Measurements from ENCODE around the gene PNRC1. TPM values are rescaled to one million over a fixed set of nuclear protein-coding genes. Genes with fewer than 3 reads are reported as not detected.
A peak's percentile ranks its signal among the peaks of the same experiment; 100 is the strongest.

PNRC1 gene
- polyA plus RNA-seq, 2 of the 4 experiments (the other 2 are of a cell fraction) = 27.2 to 37.8 TPM

GRCh38 chr6:89045576-89045975 lies 35.0 kb upstream of the PNRC1 start:
- CTCF ChIA-PET = interaction anchor here (1.3 to 1.4 kb wide), 2 partner anchors 9 to 62 kb away, joined by 4 to 5 read pairs; no protein-coding TSS in a partner anchor
- DNase-seq (ENCODE audit: low read depth in 1 of 2, low spot score in 1 of 2) = no peak
- 47% methylated on average over 5 of the region's 5 CpGs for WGBS (ENCODE audit: missing lambda C conversion rate)
- no peak for FAIRE-seq
- TF ChIP-seq JUNB (IDR thresholded peaks at IDR 0.05) (0 out of 2 replicates have a peak, but pooled peaks have one; percentile 20), FOSL2 (IDR thresholded peaks at IDR 0.05) (no peak), FOSL2 (CRISPR knock-in tag; IDR thresholded peaks at IDR 0.05) (peak; percentile 49), CHD2 (IDR thresholded peaks at IDR 0.05; ENCODE audit: low read length, partially characterized antibody) (no peak)
- H3K27ac ChIP-seq = peak overlapping the region; percentile 82 to 86; a peak in 5 of 6 replicates
- H3K9me3 ChIP-seq = no peaks in the 10 kb centered on the region
- peak in 1 of 2 experiments; percentile 31; a peak in 2 of 6 replicates for ATAC-seq
- no peak overlapping the region for H3K4me3 ChIP-seq
- peak overlapping the region; percentile 64 for H3K4me2 ChIP-seq
- H3K4me1 ChIP-seq = peaks cover 62% of the 10 kb centered on the region
- POLR2A ChIA-PET = interaction anchor here (1.5 to 1.7 kb wide), 2 partner anchors 10 to 34 kb away, joined by 4 to 11 read pairs; partner anchors contain the start of gene PNRC1

- 0% methylated on average over 4 of the region's 4 CpGs for WGBS (ENCODE audit: missing lambda C conversion rate)
- ChIA-PET POLR2A (interaction anchor here (1.4 to 2.3 kb wide), 2 partner anchors 12 to 32 kb away, joined by 3 to 21 read pairs; partner anchors contain the start of gene PNRC1), CTCF (interaction anchor here (0.9 kb wide), 1 partner anchor 14 kb away, joined by 4 read pairs; no protein-coding TSS in a partner anchor)
- peak in 1 of 2 experiments; percentile 65 for DNase-seq (ENCODE audit: low read depth in 1 of 2, low spot score in 1 of 2)
- Histone ChIP-seq H3K4me3 (no peak overlapping the region), H3K9me3 (no peaks in the 10 kb centered on the region), H3K27ac (peak overlapping the region; percentile 82 to 86), H3K4me2 (peak overlapping the region; percentile 64), H3K4me1 (peaks cover 68% of the 10 kb centered on the region)
- no peak for FAIRE-seq
- peak; percentile 27 to 71; a peak in 4 of 6 replicates for ATAC-seq
- TF ChIP-seq FOSL2 (IDR thresholded peaks at IDR 0.05) (no peak), FOSL2 (CRISPR knock-in tag; IDR thresholded peaks at IDR 0.05) (peak; percentile 37; the same call in 1 of the 2 replicates), GATA3 (IDR thresholded peaks at IDR 0.05; ENCODE audit: borderline replicate concordance) (peak; percentile 15; the same call in 1 of the 2 replicates), CEBPB (IDR thresholded peaks at IDR 0.05) (no peak), EP300 (IDR thresholded peaks at IDR 0.05) (0 out of 5 replicates have a peak, but pooled peaks of 1 of the 2 experiments have one; percentile 10)
Observed at GRCh38 chr6:89047473-89047872, 33.1 kb upstream of the PNRC1 start.

- H3K4me1 ChIP-seq = peaks cover 68% of the 10 kb centered on the region
- ChIA-PET POLR2A (interaction anchor here (1.4 to 5.3 kb wide), 3 partner anchors 13 to 32 kb away, joined by 3 to 38 read pairs (median 21); partner anchors contain the start of gene PNRC1), CTCF (no interaction called here)
- peak overlapping the region; percentile 82 to 86 for H3K27ac ChIP-seq
- no peaks in the 10 kb centered on the region for H3K9me3 ChIP-seq
- H3K4me2 ChIP-seq = peak overlapping the region; percentile 64
- TF ChIP-seq NFE2L2 (conservative IDR thresholded peaks at IDR 0.05; ENCODE audit: low read length) (peak; percentile 36; the same call in 1 of the 2 replicates), EHMT2 (IDR thresholded peaks at IDR 0.05; ENCODE audit: low read depth) (no peak), MAFK (IDR thresholded peaks at IDR 0.05; ENCODE audit: partially characterized antibody) (peak; percentile 70), FOSL2 (IDR thresholded peaks at IDR 0.05) (no peak), FOSL2 (CRISPR knock-in tag; IDR thresholded peaks at IDR 0.05) (peak; percentile 58), KDM5A (IDR thresholded peaks at IDR 0.05) (no peak)
- 50% methylated on average over 3 of the region's 3 CpGs for WGBS (ENCODE audit: missing lambda C conversion rate)
- ATAC-seq = peak in 1 of 2 experiments; percentile 12; a peak in 2 of 6 replicates
- no peak overlapping the region for H3K4me3 ChIP-seq
- no peak for DNase-seq (ENCODE audit: low read depth in 1 of 2, low spot score in 1 of 2)
- no peak for FAIRE-seq
Observed at GRCh38 chr6:89048288-89048923, 32.1 kb upstream of the PNRC1 start.

GRCh38 chr6:89048985-89049384 lies 31.6 kb upstream of the PNRC1 start:
- TF ChIP-seq E2F6 (IDR thresholded peaks at IDR 0.05; ENCODE audit: borderline replicate concordance, low read depth) = no peak
- no peak for TF ChIP-seq NPAS2 (CRISPR knock-in tag; IDR thresholded peaks at IDR 0.05; ENCODE audit: borderline replicate concordance)
- no peak for TF ChIP-seq JUN (IDR thresholded peaks at IDR 0.05)
- TF ChIP-seq CHD4 (IDR thresholded peaks at IDR 0.05; ENCODE audit: borderline replicate concordance) = no peak

More at GRCh38 chr6:89048985-89049384, 31.6 kb upstream of the PNRC1 start:
- ChIA-PET CTCF (no interaction called here), POLR2A (interaction anchor here (0.6 to 5.3 kb wide), 3 partner anchors 13 to 193 kb away, joined by 3 to 38 read pairs (median 3); partner anchors contain the start of gene PNRC1)
- peak; percentile 58 to 63; a peak in 5 of 6 replicates for ATAC-seq
- Histone ChIP-seq H3K4me2 (peak overlapping the region; percentile 64), H3K9me3 (no peaks in the 10 kb centered on the region), H3K4me3 (no peak overlapping the region), H3K27ac (peak overlapping the region; percentile 82 to 86), H3K4me1 (peaks cover 68% of the 10 kb centered on the region)
- no peak for FAIRE-seq
- WGBS (ENCODE audit: missing lambda C conversion rate) = 38% methylated on average over 1 of the region's 1 CpG
- DNase-seq (ENCODE audit: low read depth in 1 of 2, low spot score in 1 of 2) = peak in 1 of 2 experiments; percentile 72
